PFSK-1 (cell line): ENCODE measurements around the gene HYAL3.

Experiments used
- POLR2AphosphoS5 ChIP-seq: IDR thresholded peaks from 2 replicates; pipeline ENCODE4 v1.6.1; 2012; ENCODE audit warnings: low read depth, mild to moderate bottlenecking, control low read depth, low read length, moderate library complexity
- SIN3A ChIP-seq: IDR thresholded peaks from 2 replicates; pipeline ENCODE4 v1.6.1; 2012; ENCODE audit warnings: mild to moderate bottlenecking, low read length, moderate library complexity, borderline replicate concordance; ENCODE audit not compliant: insufficient read depth
- TAF1 ChIP-seq: IDR thresholded peaks from 2 replicates; pipeline ENCODE4 v1.6.1; 2012; ENCODE audit warnings: low read length, control low read depth, borderline replicate concordance; ENCODE audit not compliant: insufficient read depth
- TF ChIP-seq, protein P1 (sequence below), 2 experiments: IDR thresholded peaks; 2 replicates each; pipeline versions ENCODE4 v1.6.1 to v1.8.0; 2011 to 2012; ENCODE audit warnings: low read depth in 2 of 2, low read length in 2 of 2, control low read depth in 1 of 2, inconsistent platforms in 1 of 2, mild to moderate bottlenecking in 1 of 2, moderate library complexity in 1 of 2; ENCODE audit not compliant: insufficient read depth in 1 of 2

GRCh38 chr3:50266836-50267235 is 32.4 kb downstream of the HYAL3 start:
- TF ChIP-seq, protein P1, sequence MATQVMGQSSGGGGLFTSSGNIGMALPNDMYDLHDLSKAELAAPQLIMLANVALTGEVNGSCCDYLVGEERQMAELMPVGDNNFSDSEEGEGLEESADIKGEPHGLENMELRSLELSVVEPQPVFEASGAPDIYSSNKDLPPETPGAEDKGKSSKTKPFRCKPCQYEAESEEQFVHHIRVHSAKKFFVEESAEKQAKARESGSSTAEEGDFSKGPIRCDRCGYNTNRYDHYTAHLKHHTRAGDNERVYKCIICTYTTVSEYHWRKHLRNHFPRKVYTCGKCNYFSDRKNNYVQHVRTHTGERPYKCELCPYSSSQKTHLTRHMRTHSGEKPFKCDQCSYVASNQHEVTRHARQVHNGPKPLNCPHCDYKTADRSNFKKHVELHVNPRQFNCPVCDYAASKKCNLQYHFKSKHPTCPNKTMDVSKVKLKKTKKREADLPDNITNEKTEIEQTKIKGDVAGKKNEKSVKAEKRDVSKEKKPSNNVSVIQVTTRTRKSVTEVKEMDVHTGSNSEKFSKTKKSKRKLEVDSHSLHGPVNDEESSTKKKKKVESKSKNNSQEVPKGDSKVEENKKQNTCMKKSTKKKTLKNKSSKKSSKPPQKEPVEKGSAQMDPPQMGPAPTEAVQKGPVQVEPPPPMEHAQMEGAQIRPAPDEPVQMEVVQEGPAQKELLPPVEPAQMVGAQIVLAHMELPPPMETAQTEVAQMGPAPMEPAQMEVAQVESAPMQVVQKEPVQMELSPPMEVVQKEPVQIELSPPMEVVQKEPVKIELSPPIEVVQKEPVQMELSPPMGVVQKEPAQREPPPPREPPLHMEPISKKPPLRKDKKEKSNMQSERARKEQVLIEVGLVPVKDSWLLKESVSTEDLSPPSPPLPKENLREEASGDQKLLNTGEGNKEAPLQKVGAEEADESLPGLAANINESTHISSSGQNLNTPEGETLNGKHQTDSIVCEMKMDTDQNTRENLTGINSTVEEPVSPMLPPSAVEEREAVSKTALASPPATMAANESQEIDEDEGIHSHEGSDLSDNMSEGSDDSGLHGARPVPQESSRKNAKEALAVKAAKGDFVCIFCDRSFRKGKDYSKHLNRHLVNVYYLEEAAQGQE (IDR thresholded peaks at IDR 0.05; ENCODE audit: insufficient read depth in 1 of 2, low read depth in 2 of 2, low read length in 2 of 2), result no peak
- TF ChIP-seq POLR2AphosphoS5, result no peak
- TF ChIP-seq TAF1, result no peak
- no peak for TF ChIP-seq SIN3A
